ENCODE results near the gene MMEL1.
"Not testable (repeated sequence)": the region's sequence is repeated elsewhere in the genome, so short reads cannot be mapped to it uniquely, and the experiment has no call there.

MMEL1 gene

DNA sequence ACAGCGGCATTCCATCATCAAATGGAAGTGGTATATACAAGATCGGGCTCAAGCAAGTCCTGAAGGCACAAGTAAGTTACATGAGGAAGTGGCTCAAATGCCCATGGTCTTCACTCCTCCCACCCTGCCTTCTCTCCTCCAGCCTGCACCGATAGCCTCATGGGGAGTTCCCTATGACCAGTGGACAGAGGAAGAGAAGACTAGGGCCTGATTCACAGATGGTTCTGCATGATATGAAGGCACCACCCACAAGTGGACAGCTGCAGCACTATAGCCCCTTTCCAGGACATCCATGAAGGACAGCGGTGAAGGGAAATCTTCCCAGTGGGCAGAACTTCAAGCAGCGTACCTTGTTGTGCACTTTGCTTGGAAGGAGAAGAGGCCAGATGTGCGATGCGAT lies 7.1 kb downstream of the MMEL1 start:
- not testable (repeated sequence) for DNase-seq

DNA sequence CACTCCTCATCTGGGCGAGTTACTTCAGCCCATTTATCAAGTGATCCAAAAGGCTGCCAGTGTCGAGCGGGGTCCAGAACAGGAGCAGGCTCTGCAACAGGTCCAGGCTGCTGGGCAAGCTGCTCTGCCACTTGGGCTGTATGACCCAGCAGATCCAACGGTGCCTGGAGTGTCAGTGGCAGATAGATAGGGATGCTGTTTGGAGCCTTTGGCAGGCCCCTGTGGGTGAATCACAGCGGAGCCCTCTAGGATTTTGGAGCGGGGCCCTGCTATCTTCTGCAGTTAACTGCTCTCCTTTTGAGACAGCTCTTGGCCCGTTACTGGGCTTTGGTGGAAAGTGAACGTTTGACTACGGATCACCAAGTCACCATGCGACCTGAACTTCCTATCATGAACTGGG lies 7.5 kb downstream of the MMEL1 start:
- DNase-seq: no peak

DNA sequence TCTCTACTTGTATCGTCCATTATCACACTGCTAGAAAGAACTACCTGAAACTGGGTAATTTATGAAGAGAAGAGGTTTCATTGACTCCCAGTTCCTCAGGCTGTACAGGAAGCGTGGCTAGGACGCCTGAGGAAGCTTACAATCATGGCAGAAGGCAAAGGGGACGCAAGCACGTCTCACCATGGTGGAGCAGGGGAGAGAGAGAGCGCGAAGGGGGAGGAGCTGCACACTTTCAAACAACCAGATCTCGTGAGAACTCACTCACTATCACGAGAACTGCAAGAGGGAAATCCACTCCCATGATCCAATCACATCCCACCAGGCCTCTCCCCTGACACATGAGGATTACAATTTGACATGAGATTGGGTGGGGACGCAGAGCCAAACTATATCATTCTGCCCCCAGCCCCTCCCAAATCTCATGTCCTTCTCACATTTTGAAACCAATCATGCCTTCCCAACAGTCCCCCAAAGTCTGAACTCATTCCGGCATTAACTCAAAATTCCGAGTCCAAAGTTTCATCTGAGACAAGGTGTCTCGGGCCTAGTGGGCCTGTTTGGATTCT lies 8.0 kb downstream of the MMEL1 start:
- no peak for DNase-seq

DNA sequence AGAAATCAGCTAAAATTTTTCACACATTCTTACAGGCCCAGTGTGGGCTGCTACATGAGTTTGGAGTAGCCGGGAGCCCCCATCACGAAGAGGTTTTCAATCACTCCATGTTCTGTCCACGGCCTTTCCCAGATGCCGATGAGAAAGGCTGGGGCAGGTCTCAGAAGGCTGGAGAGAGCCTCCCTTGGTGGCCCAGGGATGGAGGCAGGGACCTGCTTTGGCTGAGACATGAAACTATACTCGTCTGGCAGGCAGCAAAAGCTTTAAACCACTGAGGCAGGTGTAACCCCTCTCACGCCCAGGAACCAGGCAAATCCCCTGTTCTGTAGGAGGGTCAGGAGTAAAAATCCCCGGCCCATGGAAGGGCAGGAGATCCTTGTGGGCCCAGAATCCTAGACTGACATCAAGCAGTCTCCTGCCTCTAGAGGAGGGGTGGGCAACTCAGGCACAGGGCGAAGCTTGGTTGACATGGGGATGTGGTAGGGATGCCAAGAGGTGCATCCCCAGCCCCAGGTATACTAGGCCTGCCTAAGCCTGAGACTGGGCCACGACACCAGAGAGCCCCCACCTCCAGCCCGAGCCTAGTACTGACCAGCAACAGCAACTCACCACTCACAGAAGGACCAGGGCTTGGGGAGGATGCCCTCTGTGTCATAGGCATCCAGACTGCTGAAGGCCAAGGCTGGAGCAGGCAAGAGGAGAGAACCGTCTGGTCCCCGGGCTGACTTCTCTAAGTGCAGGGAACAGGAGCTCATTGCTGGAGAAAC lies 9.1 kb downstream of the MMEL1 start:
- DNase-seq: no peak

DNA sequence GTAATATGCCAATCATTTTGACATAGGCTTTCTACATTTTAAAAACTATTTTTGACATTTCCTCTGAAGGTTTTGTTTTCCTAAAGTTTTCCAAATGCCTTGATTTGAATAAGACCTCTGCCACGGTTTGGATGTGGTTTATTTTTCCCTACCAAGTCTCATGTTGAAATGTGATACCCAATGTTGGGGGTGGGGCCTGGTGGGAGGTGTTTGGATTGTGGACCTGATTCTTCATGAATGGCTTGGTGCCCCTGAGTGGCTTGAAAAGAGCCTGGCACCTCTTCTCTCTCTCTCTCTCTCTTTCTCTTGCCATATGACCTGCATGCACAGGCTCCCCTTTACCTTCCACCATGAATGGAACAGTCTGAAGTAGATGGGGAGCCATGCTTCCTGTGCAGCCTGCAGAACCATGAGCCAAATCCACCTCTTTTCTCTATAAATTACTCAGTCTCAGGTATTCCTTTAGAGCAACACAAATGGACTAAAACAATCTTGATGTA lies 14.8 kb downstream of the MMEL1 start:
- DNase-seq: no peak

DNA sequence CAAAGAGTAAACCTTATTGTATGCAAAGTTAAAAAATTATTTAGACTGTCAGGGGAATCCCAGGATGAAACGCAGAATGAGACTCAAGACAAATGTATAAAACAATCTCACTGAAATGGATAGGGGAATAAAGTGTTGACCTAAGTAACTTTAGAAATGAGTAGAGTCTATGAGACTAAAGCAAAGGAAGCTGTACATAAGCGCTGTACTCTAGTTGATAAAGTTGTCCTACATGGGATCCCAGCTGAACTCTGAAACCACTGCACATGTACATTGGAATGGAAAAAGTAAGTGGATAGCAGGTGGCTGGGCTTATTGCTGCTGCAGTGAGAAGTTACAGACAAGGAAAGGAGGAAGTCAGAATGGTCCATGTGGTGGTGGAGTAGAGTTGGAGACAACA lies 18.7 kb downstream of the MMEL1 start:
- DNase-seq: no peak

DNA sequence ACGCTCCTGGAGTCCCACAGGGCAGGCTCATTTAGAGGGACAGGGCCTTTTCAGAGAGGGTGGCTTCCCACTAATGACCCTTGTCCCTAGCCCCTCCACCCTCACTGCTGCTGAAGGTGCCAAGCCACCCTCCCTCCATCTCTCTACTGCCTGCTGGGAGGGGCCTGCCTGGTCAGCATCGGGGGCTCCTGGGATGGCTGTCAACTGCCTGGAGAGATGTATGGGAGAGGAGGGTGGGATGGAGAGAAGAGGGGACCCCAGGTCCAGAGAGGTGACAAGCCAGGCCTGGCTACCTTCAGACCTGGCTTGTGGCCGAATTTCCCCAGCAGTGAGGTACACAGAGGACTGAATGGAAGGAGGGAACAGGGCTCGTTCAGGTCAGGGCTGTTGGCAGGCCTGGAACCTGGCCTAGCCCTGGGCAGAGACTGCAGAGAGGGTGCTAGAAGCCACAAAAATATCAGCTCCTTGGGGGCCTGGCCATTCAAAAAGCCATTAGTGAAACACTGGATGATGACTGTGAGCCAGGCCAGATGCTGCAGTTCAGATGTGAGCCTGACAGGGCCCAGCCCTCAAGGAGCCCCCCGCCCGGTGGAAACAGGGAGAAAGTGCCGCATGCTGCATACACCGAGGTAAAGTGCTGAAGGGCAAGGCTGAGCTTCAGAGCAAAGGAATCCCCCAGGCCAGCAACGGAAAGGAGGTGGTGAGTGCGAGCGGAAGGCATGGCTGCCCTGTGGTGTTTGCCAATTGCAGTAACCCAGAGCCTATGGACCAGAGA lies 20.0 kb downstream of the MMEL1 start:
- no peak for DNase-seq

DNA sequence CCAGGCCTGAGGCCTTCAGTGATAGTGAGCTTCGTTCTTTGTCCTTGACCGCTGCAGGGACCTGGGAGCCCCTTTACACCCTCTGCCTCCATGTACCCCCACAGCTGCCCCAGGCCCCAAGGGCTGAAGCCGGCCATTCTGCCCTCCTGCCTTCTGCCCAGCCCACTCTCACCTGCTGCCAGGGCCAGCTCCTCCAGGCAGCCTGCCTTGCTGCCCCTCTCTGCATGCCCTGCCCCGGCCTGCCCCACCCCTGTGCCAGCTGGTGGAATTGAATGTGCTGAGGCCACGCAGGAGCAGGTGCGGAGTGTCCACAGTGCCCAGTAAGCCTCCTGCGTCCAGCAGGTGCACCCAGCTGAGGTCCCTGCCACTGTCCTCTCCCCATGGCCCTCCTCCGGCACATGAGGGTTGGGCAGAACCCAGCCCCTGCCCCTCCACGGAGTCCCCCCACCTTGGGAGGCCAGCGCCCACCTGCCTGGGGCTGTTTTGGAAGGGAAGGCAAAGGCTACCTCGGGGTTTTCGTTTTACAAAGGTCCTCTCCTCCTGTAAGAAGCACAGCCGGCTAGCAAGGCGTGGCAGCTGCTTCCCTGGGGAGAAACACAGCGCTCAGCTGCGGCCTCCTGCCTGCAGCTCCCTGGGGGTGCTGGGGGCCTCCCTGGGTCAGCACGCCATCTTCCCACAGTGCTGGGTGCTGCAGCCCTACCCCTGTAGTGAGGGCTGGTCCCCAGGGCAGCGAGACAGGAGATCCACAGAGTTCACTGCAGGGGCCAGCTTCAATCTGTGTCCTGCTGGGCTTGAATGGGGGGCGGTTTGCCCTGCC lies 21.0 kb downstream of the MMEL1 start:
- no peak for DNase-seq

DNA sequence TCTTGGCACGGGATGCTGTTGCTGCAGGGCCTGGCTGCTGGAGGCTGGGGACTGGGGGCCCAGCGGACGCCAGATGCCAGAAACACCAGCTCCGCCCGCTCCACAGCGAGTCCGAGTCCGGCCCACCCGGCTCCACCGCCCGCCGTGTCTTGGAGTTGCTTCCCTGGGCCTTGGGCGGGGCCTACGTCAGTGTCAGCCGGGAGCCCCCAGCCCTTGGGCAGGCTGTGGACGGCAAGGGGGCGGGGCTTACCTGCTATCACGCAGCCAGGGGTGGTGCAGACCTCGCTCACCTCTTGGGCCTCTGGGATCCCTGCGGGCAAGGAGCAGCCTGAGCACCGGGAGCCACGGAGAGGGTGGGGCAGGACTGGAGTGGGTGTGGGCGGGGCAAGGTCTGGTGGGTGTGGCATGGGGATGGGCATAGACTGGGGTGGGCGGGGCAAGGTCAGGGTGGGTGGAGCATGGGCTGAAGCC lies 21.8 kb downstream of the MMEL1 start:
- no peak for DNase-seq

DNA sequence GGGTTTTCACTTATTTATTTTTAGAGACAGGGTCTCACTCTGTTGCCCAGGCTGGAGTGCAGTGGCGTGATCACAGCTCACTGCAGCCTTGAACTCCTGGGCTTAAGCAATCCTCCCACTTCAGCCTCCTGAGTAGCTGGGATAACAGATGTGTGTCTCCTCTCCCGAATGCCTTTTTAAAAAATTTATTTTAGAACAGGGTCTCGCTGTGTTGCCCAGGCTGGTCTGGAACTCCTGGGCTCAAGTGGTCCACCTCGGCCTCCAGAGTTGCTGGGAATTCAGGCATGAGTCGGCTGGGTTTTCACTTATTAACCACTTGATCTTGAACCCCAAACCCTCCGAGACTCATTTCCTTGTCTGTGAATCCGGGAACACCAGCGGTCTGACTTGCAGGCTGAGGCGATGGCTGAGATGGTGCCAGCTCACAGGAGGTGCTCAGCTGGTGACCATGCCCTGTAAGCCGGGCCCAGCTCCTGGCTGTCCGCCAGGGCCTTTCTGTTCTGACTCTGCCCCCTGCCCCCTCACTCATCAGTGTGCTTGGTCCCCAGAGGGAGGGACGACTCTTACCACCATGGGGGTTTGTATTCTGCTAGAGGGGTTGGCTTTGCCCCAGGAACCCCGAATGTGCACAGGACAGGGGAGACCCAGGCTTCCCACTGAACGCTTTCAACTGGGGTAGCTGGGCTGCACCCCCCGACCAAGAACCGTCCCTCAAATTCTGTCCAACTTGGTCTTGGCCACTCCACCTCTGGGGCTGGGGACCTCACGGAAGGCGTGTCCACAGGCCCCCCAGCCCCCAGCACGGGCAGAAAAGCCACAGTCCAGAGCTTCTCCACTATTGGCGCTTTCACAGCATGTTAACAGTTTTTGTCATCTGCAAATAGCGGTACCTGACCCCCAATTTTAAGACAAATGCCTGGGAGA lies 22.5 kb downstream of the MMEL1 start:
- DNase-seq: no peak

DNA sequence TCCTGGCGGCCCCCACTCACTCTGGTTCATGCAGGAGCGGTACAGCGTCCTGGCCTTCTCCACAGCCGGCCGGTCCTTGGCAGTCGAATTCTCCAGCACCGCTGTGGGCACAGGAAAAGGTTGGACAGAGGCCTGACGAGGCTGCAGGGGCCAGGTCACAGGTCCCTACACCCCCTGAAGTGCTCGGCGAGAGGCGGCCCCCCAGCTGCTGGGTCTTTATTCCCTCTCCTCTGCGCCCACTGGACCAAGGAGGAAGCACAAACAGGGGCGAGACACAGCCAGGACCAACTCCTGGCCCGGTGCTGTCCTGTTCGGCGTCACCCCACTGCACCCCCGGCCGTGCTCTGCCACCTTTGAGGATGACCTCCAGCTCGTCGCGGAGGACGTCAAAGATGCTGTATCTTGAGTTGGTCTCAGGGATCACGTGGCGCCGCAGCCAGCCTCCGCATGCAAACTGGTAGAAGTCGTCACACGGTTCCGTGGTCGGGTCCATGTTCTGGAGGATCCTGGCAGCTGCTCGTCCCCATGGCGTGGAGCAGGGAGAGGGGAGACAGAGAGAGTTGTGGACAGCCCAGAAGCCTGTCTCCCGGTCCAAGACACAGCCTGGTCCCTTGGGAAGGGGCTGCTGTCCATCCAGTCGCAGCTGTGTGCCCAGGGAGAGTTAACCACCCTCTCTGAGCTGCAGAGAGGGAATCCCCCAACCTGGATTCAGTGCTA lies 23.3 kb downstream of the MMEL1 start:
- DNase-seq: no peak

DNA sequence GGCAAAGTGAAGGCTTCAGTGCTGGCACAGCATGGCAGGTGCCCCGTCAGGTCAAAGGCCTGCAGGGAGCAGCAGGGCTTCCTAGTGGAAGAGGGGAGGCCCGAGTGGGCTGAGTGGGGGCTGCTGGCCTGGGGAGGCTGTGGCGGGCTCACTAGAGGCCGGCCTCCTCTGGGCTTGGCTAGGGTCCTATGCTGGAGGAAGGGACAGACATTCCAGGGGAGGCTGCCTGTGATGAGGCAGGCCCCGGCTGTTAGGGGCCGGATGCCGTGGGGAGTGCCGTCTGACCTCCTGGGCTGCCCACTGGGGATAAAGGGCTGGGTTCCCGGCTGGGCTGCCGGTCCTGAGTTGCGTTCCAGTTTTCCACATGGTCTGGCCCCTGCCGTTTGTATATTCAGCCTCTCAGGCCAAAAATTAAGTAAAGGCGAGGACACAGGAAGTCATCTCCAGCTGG lies 25.1 kb downstream of the MMEL1 start:
- no peak for DNase-seq

DNA sequence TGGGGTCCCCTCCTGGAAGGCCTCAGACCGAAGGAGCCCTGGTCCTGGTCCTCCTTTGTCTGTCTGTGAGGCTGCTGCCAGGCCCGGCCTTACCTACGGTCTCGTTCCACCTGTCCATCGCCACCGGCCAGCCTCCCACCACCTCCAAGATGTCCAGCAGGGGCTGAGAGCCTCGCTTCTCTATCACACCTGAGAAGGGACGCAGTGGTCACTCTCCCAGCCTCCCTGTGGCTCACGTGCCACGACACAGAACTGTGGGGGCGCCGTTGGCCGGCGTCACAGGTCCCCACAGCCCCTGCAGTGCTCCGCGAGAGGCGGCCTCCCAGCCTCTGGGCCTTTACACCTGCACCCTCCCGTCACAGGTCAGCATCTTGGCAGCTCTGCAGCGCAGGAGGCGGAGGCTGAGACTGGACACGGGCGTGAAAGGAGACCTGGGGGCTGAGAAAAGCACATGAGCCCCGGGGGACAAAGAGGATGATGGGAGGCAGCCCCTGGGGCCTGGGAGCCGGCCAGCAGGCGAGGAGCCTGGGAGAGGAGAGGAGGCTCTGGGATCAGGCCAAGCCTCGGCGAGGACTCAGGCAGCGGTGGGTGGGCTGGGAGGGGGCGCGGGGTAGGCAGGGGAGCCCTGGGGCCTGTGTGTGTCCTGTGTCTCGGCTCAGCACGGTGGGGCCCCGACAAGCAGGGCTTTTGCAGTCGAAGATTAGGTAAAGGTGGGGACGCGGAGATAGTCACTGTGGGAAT lies 25.8 kb downstream of the MMEL1 start:
- DNase-seq: no peak

DNA sequence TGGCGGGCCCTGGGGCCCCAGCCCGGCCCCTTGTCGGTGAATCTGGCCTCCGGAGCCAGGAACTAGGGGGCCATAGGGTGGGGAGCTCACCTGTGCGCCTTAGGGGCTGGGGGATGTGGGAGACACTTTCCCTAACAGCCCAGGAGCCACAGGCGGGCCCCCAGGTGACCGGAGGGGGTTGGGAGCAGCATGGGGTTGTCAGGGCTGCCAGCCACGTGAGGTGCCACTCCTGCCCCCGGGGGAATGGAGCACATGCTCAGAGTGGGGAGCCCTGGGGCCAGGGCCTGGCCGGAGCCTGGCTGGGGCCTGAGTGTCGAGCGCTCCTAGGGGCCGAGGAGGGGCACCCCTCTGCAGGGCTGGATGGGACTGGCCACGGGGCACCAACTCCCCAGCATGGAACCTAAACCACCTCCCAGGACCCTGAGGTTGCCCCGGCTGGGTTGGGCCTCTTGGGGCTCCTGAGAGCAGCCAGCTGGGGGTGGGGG lies 26.4 kb downstream of the MMEL1 start:
- no peak for DNase-seq

DNA sequence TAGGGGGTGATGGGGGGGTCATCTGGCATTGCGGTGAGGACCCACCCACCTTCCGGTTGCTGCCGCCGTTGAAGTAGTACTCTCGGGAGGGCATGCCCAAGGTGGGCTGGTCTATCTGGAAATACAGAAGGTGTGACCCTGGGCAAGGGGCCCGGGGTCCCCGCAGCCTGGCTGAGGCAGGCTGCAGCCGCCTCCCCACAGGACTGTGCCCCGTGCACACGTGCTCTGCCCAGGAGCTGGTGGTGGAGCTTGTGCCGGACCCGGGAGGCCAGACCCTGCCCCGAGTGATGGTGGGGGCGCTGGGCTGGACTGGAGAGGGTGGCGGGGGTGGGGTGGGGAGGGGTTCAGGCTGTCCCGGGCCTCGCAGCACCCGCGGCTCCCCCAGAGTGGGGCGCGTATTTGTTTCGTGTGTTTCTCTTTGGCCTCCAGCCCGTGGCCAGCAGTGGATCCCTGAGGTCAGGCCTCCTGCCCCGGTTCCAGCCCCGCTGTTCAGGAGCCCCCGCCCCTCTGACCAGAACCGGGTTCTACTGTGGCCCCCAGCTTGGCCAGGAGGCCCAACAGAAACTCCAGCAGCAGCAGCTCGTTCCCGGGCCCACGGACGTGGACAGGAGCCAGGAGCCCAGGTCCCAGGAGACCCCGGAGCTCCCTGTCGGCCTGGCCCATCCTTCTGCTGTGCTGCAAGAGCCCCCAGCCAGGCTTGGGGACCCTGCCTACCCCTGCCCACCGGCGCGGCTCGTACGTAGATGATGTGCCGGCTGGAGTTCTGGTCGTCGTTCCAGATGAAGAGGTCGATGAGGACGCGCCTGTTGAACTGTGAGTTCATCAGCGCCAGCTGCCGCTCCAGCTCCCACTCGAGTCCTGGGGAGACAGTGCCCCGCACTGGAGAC lies 27.1 kb downstream of the MMEL1 start:
- no peak for DNase-seq

DNA sequence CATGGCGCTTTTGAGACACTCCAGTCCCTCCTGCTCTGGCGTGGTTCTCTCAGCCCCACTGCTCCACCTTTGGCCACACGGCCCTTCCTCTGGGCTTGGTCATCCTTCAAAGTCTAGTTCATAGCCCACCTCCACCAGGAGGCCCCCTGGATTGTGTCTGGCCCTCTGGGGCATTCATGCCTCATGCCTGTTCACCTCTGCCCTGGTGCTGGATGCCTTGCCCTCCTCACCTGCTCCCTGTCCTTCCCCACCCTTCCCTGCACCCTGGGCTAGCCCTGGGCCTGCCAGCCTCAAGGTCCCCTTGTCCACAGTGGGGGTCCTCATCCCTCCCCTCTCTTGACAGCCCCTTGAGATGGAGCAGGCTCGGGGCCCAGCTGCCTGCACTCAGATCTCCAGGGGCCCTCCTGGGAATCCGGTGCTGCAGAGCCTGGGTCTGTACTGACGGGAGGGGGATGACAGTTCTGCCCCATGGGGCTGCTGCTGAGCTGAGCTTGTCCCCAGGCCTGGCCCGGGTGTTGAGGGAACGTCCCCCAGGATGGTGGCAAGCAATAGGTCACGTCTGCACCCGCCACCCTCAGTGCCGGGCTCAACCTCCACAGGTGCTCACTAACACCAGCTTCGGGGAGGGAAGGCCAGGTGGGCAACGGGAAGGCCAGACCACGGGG lies 27.8 kb downstream of the MMEL1 start:
- DNase-seq: no peak

DNA sequence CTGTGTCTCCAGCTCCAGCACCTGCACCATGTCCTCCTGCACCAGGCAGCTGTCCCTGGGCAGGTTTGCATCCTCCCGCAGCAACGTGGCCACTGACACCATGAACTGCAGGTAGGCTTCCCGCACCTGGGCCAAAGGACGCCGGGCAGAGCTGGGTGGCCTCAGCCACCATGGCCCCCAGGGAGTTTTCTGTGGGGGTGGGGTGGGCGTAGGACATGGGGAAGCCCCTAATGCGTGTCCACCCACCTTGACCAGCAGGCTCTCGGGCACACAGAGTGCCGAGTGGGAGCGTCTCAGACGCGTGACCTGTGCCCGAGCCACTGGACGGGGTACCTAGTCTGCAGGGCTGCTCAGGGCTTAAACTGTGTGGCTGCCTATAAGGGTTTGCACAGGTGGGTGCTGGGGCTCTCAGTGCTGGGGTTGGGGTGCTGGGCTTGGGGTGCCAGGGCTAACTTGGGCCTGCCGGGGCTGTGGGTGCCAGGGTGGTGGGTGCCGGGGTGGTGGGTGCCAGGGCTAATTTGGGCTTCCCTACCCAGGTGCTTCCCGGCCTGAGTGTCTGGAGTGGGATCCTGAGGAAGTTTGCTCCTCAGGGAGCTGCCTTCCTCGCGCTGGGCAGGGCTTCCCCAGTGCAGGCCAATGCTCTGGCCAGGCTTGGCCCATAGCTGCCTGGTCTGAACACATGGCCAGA lies 28.5 kb downstream of the MMEL1 start:
- no peak for DNase-seq
